GM23248 (cell line): Measurements from ENCODE around the gene CEP97. TPM values are rescaled to one million over a fixed set of nuclear protein-coding genes. Genes with fewer than 3 reads are reported as not detected.

Experiments used
- DNase-seq: peaks from one replicate; pipeline ENCODE4 v3.0.0-alpha.2; 2015
- H2AFZ ChIP-seq: fragments of 200-600 bp; sonication (generic); 2 replicates; pipeline ENCODE4 v1.6.1; 2016; ENCODE audit warnings: antibody characterized with exemption
- H3F3A ChIP-seq: fragments of 200-600 bp; sonication (generic); 2 replicates; pipeline ENCODE4 v1.6.1; 2016; ENCODE audit warnings: mild to moderate bottlenecking, antibody characterized with exemption, mixed run types; ENCODE audit not compliant: insufficient read depth
- H3K27ac ChIP-seq: fragments of 200-600 bp; sonication (generic); 2 replicates; pipeline ENCODE4 v1.5.1; 2016; ENCODE audit warnings: mild to moderate bottlenecking
- H3K27me3 ChIP-seq: fragments of 200-600 bp; sonication (generic); replicated peaks from 2 replicates; pipeline ENCODE4 v1.6.1; 2016; ENCODE audit warnings: mild to moderate bottlenecking; ENCODE audit not compliant: insufficient read depth
- H3K36me3 ChIP-seq: fragments of 200-600 bp; sonication (generic); 2 replicates; pipeline ENCODE4 v1.6.1; 2016; ENCODE audit warnings: low read depth, mild to moderate bottlenecking
- H3K4me1 ChIP-seq: fragments of 200-600 bp; sonication (generic); 2 replicates; pipeline ENCODE4 v1.6.1; 2016; ENCODE audit warnings: mild to moderate bottlenecking; ENCODE audit not compliant: insufficient read depth
- H3K4me2 ChIP-seq: fragments of 200-600 bp; sonication (generic); one replicate; pipeline ENCODE4 v1.6.1; 2016; ENCODE audit warnings: mild to moderate bottlenecking; ENCODE audit not compliant: unreplicated experiment
- H3K4me3 ChIP-seq: fragments of 200-600 bp; sonication (generic); 2 replicates; pipeline ENCODE4 v1.5.1; 2016; ENCODE audit warnings: mild to moderate bottlenecking
- H3K79me2 ChIP-seq: fragments of 200-600 bp; sonication (generic); 2 replicates; pipeline ENCODE4 v1.6.1; 2016; ENCODE audit warnings: mild to moderate bottlenecking; ENCODE audit not compliant: insufficient read depth
- H3K9ac ChIP-seq: fragments of 200-600 bp; sonication (generic); 2 replicates; pipeline ENCODE4 v1.6.1; 2016; ENCODE audit warnings: mild to moderate bottlenecking
- H3K9me2 ChIP-seq: fragments of 200-600 bp; sonication (generic); 2 replicates; pipeline ENCODE4 v1.6.1; 2016; ENCODE audit warnings: mixed run types, mild to moderate bottlenecking, moderate library complexity; ENCODE audit not compliant: insufficient read depth
- H3K9me3 ChIP-seq: fragments of 200-600 bp; sonication (generic); one replicate; pipeline ENCODE4 v1.6.1; 2017; ENCODE audit warnings: low read depth
- H4K20me1 ChIP-seq: fragments of 200-600 bp; sonication (generic); 2 replicates; pipeline ENCODE4 v1.6.0; 2016; ENCODE audit not compliant: insufficient read depth
- EZH2 ChIP-seq: fragments of 200-600 bp; sonication (generic); IDR thresholded peaks from 2 replicates; pipeline ENCODE4 v1.6.1; 2018; ENCODE audit warnings: antibody characterized with exemption, mild to moderate bottlenecking; ENCODE audit not compliant: insufficient read depth, poor library complexity, severe bottlenecking
- EZH2phosphoT487 ChIP-seq: fragments of 200-600 bp; sonication (generic); IDR thresholded peaks from 2 replicates; pipeline ENCODE4 v1.6.1; 2018; ENCODE audit warnings: antibody characterized with exemption, moderate library complexity, mild to moderate bottlenecking, low read depth; ENCODE audit not compliant: insufficient read depth
- whole genome bisulfite sequencing, 2 experiments: methylation state at CpG; one replicate each; pipeline ENCODE4 v1.1.6; 2015 to 2017; ENCODE audit warnings: low lambda C conversion rate in 2 of 2, low coverage in 1 of 2; ENCODE audit errors: missing lambda C conversion rate in 2 of 2; 5-methylcytosine and 5-hydroxymethylcytosine counted together
- in situ Hi-C: fragments of 300-500 bp; cut with MboI; formaldehyde crosslinking; loops from 2 replicates; pipeline ENCODE4 v1.15.0; 2020
- polyA plus RNA-seq: library from polyadenylated mRNA; unstranded; fragments of >200 nt; fragmentation: Nextera tagmentation; extraction: Ambion mirVana; gene quantifications from 2 replicates; pipeline ENCODE4 v1.2.1, GENCODE V29; 2016
- total RNA-seq: library from RNA; depleted of rRNA; stranded (reverse); fragments of >200 nt; shearing (Covaris generic); gene quantifications from 2 replicates; pipeline ENCODE4 v1.2.3, GENCODE V29; 2014; rRNA removed

CEP97 gene
- total and polyA plus RNA-seq, 2 experiments from 2014 or later: 3.3 to 9.8 TPM

- H3K36me3 ChIP-seq: no peaks in the 10 kb centered on the region
- TF ChIP-seq EZH2: no peak
- no peak for TF ChIP-seq EZH2phosphoT487
- no peak overlapping the region for H2AFZ ChIP-seq
- H3K9me3 ChIP-seq: no peaks in the 10 kb centered on the region
- no peaks in the 10 kb centered on the region for H4K20me1 ChIP-seq
- no peaks in the 10 kb centered on the region for H3F3A ChIP-seq
- no peaks in the 10 kb centered on the region for H3K79me2 ChIP-seq
- no peak overlapping the region for H3K9ac ChIP-seq
- H3K27ac ChIP-seq: no peak overlapping the region
- H3K4me1 ChIP-seq: peaks cover 9% of the 10 kb centered on the region
- H3K9me2 ChIP-seq: no peaks in the 10 kb centered on the region
- no peak for DNase-seq
- H3K27me3 ChIP-seq: no peaks in the 10 kb centered on the region
- in situ Hi-C loops: loop anchor here (25.0 kb wide), 1 partner anchor 719 kb away; no protein-coding TSS in a partner anchor
- WGBS, 2 experiments: 96% methylated on average over 5 of the region's 5 CpGs
- H3K4me3 ChIP-seq: no peak overlapping the region
- H3K4me2 ChIP-seq: no peak overlapping the region
These were observed 93.6 kb downstream of the CEP97 start for GRCh38 chr3:101817992-101818391.

GRCh38 chr3:101819649-101820206 is 95.3 kb downstream of the CEP97 start:
- TF ChIP-seq EZH2phosphoT487: no peak
- TF ChIP-seq EZH2: no peak
- WGBS, 2 experiments: 95 to 96% methylated on average over 2 of the region's 2 CpGs
- peaks cover 6% of the 10 kb centered on the region; the same call in 1 of the 2 replicates for H3K4me1 ChIP-seq

More at GRCh38 chr3:101819649-101820206, 95.3 kb downstream of the CEP97 start:
- Histone ChIP-seq H4K20me1 (no peaks in the 10 kb centered on the region), H3K9ac (no peak overlapping the region), H3K4me2 (no peak overlapping the region), H3K79me2 (no peaks in the 10 kb centered on the region), H3K9me2 (no peaks in the 10 kb centered on the region), H3F3A (no peaks in the 10 kb centered on the region), H2AFZ (no peak overlapping the region), H3K4me3 (no peak overlapping the region), H3K27ac (no peak overlapping the region), H3K36me3 (no peaks in the 10 kb centered on the region), H3K9me3 (no peaks in the 10 kb centered on the region), H3K27me3 (no peaks in the 10 kb centered on the region)
- DNase-seq: no peak
- in situ Hi-C loops: loop anchor here (25.0 kb wide), 1 partner anchor 718 kb away; no protein-coding TSS in a partner anchor

Other genes starting within 250 kb of the CEP97 start
- gene SENP7, start 211.4 kb upstream of the CEP97 start, total RNA-seq: 5.4 and 8.2 TPM in 2 replicates
- gene SENP7, start 211.4 kb upstream of the CEP97 start, polyA plus RNA-seq: 2.9 and 3.5 TPM in 2 replicates
- gene TRMT10C, start 162.7 kb upstream of the CEP97 start, total RNA-seq: 20.7 and 22.5 TPM in 2 replicates
- 28.4 and 33.3 TPM in 2 replicates for gene TRMT10C, start 162.7 kb upstream of the CEP97 start, polyA plus RNA-seq
- 78.5 and 91.2 TPM in 2 replicates for gene PCNP, start 150.4 kb upstream of the CEP97 start, total RNA-seq
- gene PCNP, start 150.4 kb upstream of the CEP97 start, polyA plus RNA-seq: 175 and 178 TPM in 2 replicates
- 21.4 and 21.5 TPM in 2 replicates for gene ZBTB11, start 47.5 kb upstream of the CEP97 start, total RNA-seq
- gene ZBTB11, start 47.5 kb upstream of the CEP97 start, polyA plus RNA-seq: 8.5 and 8.7 TPM in 2 replicates
- gene RPL24, start 37.9 kb upstream of the CEP97 start, total RNA-seq: 578 and 733 TPM in 2 replicates
- gene RPL24, start 37.9 kb upstream of the CEP97 start, polyA plus RNA-seq: 490 TPM in 2 replicates
- 5.4 and 14.0 TPM in 2 replicates for gene NXPE3, start 54.6 kb downstream of the CEP97 start, total RNA-seq
- 10.8 and 12.6 TPM in 2 replicates for gene NXPE3, start 54.6 kb downstream of the CEP97 start, polyA plus RNA-seq
- 19.1 and 34.3 TPM in 2 replicates for gene NFKBIZ, start 124.9 kb downstream of the CEP97 start, total RNA-seq
- 11.5 and 15.7 TPM in 2 replicates for gene NFKBIZ, start 124.9 kb downstream of the CEP97 start, polyA plus RNA-seq